Subcutaneous adipose tissue (tissue), 4 donors: ENCODE results near the gene AQP12B. TPM values are rescaled to one million over a fixed set of nuclear protein-coding genes. Genes with fewer than 3 reads are reported as not detected.

Experiments
- CTCF ChIP-seq: fragments of 450-650 bp; IDR thresholded peaks from one replicate; pipeline ENCODE4 v1.5.1; 2016; ENCODE audit warnings: low read depth, mild to moderate bottlenecking, control low read depth, antibody characterized with exemption, moderate library complexity
- total RNA-seq, 4 donors: library from RNA; depleted of rRNA; stranded (reverse); fragments of >200 nt; gene quantifications; one replicate each; pipeline ENCODE4 v1.1.0, GENCODE V29; 2016

The AQP12B gene
- total RNA-seq, 4 donors from 2014 or later, result not detected

- no peak for TF ChIP-seq CTCF
Measured at GRCh38 chr2:240688553-240688919, 5.9 kb upstream of the AQP12B start.

GRCh38 chr2:240687741-240688552 is 5.3 kb upstream of the AQP12B start:
- no peak for TF ChIP-seq CTCF

- TF ChIP-seq CTCF, result no peak
Measured at GRCh38 chr2:240687045-240687740, 4.5 kb upstream of the AQP12B start.

- TF ChIP-seq CTCF, result no peak
Measured at GRCh38 chr2:240686460-240686859, 3.8 kb upstream of the AQP12B start.

- no peak for TF ChIP-seq CTCF
Measured at GRCh38 chr2:240685771-240686371, 3.2 kb upstream of the AQP12B start.

GRCh38 chr2:240672701-240673190 is 9.9 kb downstream of the AQP12B start:
- TF ChIP-seq CTCF, result no peak
